NCI-H1694 treated with DMSO at 0.1 percent for 48 hours (cell line): Measurements from ENCODE around the gene DDX31.

ENCODE experiments used
- DNase-seq: peaks from one replicate; lab custom pipeline; 2025; lab: John Stamatoyannopoulos, UW

The DDX31 gene

GRCh38 chr9:132673355-132673754 is 3.6 kb upstream of the DDX31 start:
- DNase-seq: no peak

- no peak for DNase-seq
These were observed 2.6 kb upstream of the DDX31 start for GRCh38 chr9:132672413-132672690.

GRCh38 chr9:132671620-132672412 is 2.0 kb upstream of the DDX31 start:
- no peak for DNase-seq

GRCh38 chr9:132670457-132671391 is 941 bp upstream of the DDX31 start, which contains the start of gene GTF3C4:
Gene GTF3C4 (plus strand): TSS chr9:132670464. CDS start chr9:132670599, 135 bp downstream.
- no peak for DNase-seq

- DNase-seq: no peak
These were observed 475 bp downstream of the DDX31 start for GRCh38 chr9:132669319-132669697.

GRCh38 chr9:132663851-132664250 is 5.9 kb downstream of the DDX31 start:
- DNase-seq: no peak

GRCh38 chr9:132663117-132663516 is 6.7 kb downstream of the DDX31 start:
- DNase-seq: no peak

GRCh38 chr9:132662152-132662945 is 7.4 kb downstream of the DDX31 start:
- DNase-seq: no peak

- DNase-seq: no peak
These were observed 13.5 kb downstream of the DDX31 start for GRCh38 chr9:132656299-132656698.

GRCh38 chr9:132651259-132651658 is 18.5 kb downstream of the DDX31 start:
- DNase-seq: peak; percentile 23

- DNase-seq: no peak
These were observed 21.1 kb downstream of the DDX31 start for GRCh38 chr9:132648685-132649084.

- no peak for DNase-seq
These were observed 21.5 kb downstream of the DDX31 start for GRCh38 chr9:132648283-132648682.

- DNase-seq: no peak
These were observed 22.0 kb downstream of the DDX31 start for GRCh38 chr9:132647806-132648205.

GRCh38 chr9:132647355-132647754 is 22.4 kb downstream of the DDX31 start:
- DNase-seq: no peak

GRCh38 chr9:132646726-132647125 is 23.1 kb downstream of the DDX31 start:
- no peak for DNase-seq

- no peak for DNase-seq
These were observed 24.1 kb downstream of the DDX31 start for GRCh38 chr9:132645711-132646110.

- DNase-seq: peak; percentile 93
These were observed 24.5 kb downstream of the DDX31 start for GRCh38 chr9:132645306-132645705.

GRCh38 chr9:132644251-132644650 is 25.5 kb downstream of the DDX31 start:
- DNase-seq: peak; percentile 74

GRCh38 chr9:132641216-132641615 is 28.6 kb downstream of the DDX31 start:
- no peak for DNase-seq

GRCh38 chr9:132639322-132639721 is 30.5 kb downstream of the DDX31 start:
- no peak for DNase-seq

GRCh38 chr9:132638240-132638639 is 31.5 kb downstream of the DDX31 start:
- DNase-seq: no peak

- DNase-seq: peak; percentile 62
These were observed 32.0 kb downstream of the DDX31 start for GRCh38 chr9:132637801-132638200.
